ENCODE measurements around the gene SGTA.
A peak's percentile ranks its signal among the peaks of the same experiment; 100 is the strongest.
"Not testable (repeated sequence)": the region's sequence is repeated elsewhere in the genome, so short reads cannot be mapped to it uniquely, and the experiment has no call there.

SGTA gene

DNA sequence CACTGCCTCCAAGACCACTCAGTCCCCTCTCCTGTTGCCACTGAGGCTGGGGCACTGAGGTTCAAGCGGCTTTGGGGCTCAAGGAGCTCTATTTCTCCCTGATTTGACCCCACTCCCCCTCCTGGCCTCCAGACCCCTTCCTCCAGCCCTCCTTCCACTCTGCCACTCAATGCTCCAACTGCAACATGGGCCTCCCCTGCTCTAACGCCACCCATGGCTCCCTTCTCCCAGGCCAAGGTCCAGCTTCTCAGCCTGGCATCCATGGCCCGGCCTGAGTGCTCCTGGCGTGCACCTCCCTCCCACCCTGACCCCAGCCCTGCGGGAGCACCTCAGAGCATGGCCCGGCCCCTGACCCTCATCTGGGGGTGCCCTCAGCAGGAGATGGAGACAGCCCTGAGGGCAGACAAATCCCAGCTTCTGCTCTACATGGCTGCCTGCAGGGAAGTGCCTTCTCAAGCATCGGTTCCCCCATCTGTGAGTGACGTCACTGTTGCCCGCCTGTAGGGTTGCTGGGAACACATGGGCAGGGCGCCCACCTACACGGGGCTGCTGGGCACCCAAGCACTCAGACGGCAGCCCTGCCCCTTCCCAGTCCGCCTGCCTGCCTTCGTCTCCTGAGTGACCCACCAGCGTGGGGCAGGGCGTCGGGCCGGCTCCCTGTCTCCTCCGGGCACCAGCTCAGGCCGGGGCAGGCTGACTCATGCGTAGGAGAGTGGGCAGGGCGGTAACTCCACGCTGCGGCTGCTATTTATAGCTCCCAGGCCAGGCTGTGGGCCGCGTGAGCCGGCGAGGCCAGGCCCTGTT, 60.3 kb downstream of the SGTA start:
- peak; percentile 17 for DNase-seq

DNA sequence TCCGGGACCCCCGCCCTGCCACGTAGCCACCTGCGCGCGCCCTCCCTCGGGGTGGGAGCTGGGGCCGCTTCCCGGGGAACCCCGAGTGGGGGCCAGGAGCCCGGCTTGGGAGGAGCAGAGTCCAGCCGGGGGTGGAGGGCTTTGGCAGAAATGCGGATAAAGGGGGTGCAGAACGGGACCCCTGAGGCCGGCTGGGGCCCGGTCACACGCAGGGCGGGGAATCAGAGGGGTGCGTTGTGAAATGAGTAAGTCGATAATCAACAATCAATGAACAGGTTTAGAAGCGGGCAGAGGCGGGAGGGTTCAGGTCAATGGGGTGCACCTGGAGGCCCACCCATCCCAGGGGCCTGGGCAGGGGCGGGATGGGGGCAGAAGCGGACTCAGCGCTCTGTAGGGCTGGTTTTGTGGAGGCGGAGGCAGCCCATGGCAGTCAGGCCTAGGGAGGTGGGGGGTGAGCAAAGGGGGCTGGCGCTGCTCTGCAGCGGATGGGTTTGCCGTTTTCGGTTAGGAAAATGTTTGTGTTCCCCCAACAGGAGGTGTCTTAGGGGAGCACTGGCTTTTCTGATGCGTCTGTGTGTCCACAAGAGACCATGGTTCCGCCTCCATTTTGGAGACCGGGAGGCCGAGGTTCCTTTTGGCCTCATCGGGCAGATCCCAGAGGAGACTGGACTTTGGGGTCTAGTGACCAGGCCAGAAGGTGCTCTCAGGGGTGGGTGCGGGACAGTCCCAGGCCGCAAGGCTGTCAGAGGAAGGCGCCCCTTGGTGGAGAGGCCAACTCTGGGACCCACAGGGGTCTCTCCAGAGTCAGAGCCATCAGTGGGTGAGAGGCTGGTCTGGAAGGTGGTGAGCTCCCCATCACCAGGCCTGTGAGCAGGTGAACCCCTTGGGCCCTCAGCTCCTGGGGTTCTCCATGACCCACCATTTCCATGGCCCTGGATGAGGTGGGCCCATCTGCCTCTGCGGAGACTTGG, 61.2 kb downstream of the SGTA start:
- no peak for DNase-seq

DNA sequence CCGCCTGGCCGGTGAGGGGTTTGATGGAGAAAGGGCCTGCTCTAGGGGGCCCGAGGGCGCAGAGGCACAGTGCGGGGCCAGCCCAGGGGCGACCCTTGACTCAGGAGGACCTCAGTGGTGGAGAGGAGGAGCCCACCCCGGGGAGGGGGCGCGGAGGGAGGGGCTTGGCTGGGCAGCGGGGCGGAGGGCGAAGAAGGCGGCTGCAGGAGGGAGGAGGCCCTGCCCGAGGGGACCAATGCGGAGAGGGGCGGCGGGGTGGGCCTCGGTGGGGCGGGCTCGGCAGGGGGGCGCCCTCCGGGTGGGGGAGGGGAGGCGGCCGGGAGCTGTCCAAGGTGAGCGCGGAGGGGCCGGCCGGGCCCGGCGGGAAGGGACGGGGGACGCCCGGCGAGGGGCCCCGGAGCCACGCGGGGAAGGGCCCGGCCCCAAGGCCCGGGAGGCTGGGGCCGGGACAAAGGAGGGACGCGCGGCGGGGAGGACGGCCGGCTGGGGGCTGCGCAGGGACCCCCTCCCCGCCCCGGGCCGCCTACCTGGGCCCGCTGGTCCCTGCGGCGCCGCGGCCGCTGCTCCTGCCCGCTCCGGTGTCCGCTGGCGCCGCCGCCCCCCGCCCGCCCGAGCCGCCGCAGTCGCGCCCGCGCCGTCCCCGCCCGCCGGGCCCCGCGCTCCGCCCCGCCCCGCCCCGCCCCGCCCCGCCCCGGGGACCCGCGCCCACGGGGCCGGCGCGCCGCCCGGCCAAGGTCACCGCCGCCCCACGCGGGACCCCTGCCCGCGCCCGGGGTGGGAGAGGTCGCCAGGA, 62.1 kb downstream of the SGTA start, which contains the start of gene DIRAS1:
TSS of gene DIRAS1 (minus strand) at position 596 of the 793 bp plus-strand sequence. CDS start 3,566 bp downstream, outside the sequence.
- no peak for DNase-seq

DNA sequence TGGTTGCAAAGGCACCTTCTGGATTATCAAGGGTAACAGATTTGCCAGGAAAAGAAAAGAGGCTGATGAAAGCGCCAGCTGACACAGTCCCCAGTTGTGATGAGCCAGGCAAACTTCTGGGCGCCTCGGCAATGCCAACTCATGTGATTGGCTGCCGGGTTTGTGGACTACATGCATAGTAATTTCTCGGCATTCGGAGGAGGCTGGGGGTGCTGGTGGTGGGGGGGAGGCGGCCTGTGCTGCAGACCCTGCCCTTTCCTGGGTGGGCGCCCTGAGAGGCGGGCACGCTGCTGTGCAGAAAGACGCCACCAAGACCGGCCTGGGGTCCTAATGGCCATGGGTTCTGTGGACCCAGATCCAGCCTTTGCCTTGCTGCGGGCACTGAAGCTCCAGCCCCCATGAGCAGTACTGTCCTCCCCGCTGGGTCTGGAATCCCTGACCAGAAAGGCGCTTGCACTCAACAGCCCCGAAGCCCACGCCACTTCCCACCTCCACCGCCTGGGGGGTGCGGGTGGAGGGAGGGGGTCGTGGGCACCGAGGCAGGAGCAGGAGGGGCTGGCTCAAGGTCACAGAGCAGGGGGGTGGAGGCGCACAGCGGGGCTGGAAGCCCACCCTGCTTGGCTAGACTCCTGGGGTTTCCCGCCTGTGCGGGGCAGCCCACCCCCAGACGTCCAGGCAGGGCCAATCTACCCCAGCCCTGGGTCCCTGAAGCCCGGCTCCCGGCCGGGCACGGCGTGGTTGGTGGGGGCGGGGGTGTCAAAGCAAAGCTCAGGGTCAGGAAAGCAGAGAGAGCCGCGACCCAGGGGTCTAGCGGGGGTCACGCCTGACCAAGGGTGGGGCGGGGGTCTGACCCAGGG, 62.9 kb downstream of the SGTA start:
- DNase-seq = peak; percentile 12

DNA sequence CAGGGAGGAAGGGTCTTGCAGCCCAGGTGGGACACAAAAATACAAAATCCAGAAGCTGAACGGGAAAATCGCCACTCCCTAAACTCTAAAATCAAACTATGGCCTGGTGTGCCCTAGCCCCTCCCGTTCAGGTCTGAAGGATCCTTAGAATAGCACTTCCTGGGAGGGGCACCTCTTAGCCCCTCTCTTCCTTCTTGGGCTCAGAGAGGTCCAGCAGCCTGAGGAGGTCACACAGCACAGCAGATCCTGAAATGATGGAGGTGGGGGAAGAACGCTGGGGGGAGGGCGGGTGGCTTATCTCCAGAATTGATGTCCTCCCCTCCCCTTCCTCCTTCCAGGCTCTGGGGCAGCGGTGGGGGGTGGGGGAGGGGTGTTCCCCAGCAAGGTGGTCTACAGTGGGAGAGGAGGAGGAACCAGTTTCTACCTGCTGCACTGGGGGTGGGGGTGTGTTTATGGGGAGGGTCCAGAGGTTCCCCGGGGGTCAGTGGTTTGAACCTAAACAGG, 63.8 kb downstream of the SGTA start:
- no peak for DNase-seq

DNA sequence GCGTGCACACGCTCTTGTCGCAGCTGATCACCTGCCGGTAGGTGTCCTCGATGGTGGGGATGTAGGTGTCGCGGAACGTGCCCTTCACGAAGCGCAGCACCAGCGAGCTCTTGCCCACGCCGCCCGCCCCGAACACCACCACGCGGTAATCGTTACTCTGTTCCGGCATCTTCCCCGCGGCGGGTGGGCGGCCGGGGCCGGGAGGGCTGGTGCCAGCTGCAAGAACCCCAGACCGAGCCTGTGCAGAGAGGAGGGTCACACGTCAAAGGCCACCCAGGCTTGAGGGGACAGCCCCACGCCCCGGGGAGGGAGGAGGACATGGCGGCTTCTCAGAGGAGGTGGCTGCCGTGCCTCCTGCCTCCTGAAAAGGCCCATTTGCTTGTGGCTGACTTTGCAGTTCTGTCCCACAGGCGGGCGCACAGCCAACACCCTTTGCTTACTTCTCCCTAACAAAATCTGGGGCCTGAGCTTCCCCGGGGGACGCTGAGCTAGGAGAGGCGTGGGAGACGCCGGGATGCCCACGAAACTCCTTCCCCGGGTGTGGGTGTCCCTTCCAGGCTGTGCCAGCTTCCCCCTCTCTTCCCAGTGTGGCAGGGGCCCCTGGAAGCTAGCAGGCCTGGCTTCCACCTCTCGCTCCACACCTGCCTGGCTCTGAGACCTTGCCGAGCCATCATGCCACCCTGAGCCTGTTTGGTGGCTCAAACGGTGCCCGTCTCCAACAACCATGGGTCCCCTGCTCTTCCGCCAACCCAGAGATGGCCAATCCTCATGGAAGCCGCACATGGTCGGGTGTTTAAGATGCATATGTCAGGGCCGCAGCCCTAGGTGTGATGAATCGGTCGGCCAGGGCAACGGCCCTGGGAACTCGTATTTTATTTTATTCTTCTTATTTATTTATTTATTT, 65.2 kb downstream of the SGTA start:
- DNase-seq = no peak

DNA sequence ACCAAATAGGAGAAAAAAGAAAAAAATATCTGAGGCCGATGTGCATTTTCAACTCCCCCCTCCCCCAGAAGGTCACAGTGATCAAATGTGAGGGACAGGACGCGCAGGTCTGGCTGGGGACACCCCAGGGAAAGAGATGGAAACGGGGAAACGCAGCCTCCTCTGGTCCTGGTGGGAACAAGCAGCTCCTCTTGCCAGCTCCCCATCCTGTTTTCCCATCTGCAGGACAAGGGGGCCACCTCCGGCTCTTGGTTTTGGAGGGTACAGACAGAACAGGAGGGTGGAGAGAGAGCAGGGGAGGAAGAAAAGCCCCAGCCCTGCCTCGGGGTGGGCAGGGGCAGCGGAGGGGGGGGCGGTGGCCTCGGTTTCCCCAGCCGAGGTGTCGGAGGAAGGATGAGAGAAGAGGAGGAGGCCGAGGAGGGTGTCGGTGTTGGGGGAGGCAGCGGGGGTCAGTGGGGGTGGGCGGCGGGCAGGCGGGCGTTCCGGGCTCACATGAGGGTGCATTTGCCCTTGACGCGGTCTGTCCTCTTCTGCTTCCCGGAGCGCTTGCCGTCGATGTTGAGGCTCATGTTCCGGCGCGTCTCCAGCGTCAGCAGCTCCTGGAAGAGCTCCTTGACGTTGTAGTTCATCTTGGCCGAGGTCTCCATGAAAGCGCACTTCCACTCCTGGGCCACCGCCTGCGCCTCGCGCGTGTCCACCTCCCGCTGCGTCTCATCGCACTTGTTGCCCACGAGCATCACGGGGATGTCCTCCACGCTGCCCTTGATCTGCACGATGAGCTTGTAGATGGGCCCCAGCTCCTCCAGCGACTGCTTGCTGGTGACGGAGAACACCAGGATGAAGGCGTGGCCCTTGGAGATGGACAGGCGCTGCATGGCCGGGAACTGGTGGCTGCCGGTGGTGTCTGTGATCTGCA, 66.1 kb downstream of the SGTA start:
- no peak for DNase-seq

DNA sequence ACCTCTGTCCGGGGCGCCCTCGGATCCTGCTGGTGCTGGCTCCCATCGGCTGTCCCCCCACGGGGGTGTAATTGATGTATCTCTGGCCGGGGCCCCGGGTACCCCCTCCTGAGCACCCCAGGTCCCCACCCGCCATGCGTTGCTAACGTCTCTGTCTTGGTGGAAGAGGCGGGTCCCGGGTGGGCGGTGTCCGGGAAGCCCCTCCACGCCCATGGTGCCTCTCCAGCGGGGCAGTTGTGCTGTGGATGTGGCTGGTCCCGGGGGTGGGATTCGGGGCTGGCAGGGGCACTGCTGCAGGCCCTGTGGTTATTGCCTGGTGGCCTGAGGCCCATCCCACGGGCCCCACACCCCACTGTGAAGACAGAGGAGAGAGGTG, 66.8 kb downstream of the SGTA start:
- DNase-seq = no peak

DNA sequence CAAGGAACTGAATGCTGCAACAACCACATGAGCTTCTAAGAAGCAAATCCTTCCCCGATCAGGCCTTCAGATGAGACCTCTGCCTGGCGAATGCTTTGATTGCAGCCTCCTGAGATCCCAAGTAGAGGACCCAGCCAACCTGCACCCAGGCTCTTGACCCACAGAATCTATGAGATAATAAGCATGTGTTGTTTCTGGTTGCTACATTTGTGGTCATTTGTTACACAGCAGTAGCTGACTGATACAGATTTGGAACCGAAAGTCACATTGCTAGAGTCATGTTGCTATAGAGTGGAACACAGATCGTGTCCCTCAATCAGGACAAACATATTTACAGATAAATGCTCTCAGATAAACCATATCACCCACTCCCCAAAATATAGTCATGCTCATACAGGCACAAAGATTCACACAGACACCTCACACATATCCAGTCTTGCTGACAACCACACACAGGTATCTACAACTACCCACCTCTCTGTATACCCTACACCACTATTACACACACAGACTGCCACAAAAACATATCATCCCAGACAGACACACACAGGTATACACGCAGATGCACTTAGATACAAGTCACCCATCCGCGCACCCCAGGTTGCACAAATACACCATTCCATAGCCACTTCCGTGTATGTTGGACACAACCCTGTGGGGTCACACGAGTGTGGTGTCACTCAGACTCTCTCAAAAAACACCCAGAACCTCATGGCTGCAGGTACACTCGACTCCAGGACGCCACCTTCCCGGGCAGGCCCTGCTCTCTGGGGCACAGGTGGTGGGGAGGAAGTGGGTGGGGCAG, 67.4 kb downstream of the SGTA start:
- no peak for DNase-seq

DNA sequence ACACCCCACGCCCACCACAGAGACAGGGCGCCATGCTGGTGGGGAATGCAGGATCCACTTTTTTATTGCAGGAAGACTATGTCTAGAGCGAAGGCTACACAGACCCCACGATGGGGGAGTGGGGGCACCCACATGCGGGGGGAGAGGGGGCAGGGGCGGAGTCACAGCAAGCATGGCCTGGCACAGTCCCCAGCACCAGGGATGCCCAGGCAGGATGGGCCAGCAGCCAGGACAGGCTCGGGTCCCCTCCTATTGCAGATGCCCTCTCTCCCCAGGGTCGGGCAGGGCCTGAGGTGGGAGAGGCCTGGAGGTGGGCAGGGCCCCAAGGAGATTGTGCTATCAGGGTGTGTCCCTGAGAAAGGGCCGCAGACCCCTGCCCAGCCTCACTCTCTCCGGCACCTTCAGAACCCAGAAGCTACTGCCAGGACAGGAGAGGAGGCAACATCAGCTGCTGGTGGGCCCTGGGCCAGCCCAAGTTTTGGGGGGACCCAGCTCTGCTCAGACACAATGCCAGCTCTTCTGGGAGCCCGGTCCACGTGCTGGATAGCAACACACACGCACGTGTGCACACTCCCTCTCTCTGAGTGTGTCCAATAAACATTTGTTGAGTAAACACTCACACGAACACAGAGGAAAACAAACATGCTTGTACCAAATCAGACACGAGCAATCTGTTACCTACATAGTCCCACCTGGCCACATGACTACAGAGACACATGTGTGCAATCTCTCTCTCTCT, 68.4 kb downstream of the SGTA start:
- DNase-seq = no peak

DNA sequence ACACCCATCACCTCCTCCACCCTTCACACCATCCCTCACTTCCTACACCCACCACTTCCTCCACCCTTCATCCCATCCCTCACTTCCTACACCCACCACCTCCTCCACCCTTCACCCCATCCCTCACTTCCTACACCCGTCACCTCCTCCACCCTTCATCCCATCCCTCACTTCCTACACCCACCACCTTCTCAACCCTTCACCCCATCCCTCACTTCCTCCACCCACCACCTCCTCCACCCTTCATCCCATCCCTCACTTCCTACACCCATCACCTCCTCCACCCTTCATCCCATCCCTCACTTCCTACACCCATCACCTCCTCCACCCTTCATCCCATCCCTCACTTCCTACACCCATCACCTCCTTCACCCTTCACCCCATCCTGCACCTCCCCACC, 69.0 kb downstream of the SGTA start:
- DNase-seq = not testable (repeated sequence)

DNA sequence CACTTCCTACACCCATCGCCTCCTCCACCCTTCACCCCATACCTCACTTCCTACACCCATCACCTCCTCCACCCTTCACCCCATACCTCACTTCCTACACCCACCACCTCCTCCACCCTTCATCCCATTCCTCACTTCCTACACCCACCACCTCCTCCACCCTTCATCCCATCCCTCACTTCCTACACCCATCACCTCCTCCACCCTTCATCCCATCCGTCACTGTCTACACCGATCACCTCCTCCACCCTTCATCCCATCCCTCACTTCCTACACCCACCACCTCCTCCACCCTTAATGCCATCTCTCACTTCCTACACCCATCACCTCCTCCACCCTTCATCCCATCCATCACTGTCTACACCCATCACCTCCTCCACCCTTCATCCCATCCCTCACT, 69.9 kb downstream of the SGTA start:
- not testable (repeated sequence) for DNase-seq

DNA sequence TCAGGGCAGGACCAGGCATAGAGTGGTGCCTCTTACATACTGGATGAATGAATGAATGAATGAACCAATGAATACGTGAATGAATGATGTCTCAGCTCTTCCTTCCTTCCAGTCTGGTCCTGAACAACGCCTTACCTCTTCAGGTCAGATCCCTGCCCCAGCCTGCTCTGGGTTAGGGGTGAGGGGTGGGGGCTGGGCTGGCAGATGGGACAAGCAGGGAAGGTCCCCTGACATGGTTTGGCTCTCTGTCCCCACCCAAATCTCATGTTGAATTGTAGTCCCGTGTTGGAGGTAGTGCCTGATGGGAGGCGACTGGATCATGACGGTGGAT, 71.2 kb downstream of the SGTA start:
- no peak for DNase-seq

DNA sequence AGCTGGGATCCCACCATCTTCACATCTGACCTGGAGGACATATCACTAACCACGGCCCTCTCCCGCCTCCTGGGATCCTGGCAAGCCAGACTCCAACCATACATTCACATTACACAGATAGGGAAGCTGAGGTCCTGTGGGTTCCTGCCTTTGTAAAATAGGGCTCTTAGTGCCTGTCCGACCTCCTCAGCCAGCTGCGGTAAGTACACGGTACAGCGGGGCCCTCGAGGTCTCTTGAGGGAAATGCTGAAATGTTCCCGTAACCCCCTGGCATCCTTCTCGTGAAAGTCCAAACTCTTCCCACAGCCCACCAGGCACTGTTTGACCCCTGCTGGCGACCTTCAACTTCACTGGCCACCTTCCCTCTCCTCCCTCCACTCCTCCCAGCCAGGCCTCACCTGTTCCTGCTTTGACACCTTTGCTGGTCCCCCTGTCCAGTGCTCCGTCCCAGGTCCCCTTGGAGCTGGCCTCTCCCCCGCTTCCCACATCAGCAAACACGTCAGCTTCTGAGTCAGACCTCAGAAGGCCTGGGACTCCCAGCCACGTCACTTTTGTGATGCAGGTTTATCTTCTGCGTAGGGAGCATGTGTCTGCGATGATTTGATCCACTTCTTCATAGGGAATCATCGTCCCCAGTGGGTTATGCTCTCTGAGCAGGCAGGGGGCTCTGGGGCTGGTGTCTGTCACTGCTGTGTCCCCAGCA, 71.8 kb downstream of the SGTA start:
- DNase-seq = no peak

DNA sequence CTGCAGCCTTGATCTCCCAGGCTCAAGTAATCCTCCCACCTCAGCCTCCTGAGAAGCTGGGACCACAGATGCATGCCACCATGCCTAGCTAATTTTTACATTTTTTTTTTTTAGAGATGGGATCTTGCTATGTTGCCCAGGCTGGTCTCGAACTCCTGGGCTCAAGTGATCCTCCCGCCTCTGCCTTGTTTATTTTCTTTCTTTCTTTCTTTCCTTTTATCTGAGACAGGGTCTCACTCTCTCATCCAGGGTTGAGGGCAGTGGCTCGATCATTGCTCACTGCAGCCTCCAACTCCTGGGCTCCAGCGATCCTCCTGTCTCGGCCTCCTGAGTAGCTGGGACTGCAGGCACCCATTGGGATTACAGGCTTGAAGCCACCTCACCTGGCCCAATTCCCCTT, 76.8 kb downstream of the SGTA start:
- no peak for DNase-seq

All from midbrain (tissue), 1 donor.